GM12892 (cell line): ENCODE data around the gene KLF13.
A peak's percentile ranks its signal among the peaks of the same experiment; 100 is the strongest.

Source experiments
- DNase-seq: peaks from one replicate; pipeline ENCODE4 v3.0.0; 2011; ENCODE audit not compliant: insufficient read length
- FAIRE-seq: peaks from 2 replicates; lab custom pipeline; 2011; peaks lifted over from hg19 to GRCh38; lab: Jason Lieb, UNC
- POLR2A ChIP-seq: IDR thresholded peaks from 2 replicates; pipeline ENCODE4 v1.6.1; 2011; ENCODE audit warnings: low read depth, low read length, control low read depth
- POLR2AphosphoS5 ChIP-seq: IDR thresholded peaks from 2 replicates; pipeline ENCODE4 v1.6.1; 2011; ENCODE audit warnings: low read depth, low read length, control low read depth
- TAF1 ChIP-seq: IDR thresholded peaks from 2 replicates; pipeline ENCODE4 v1.6.1; 2011; ENCODE audit warnings: low read depth, mild to moderate bottlenecking, control low read depth, low read length, borderline replicate concordance

Gene KLF13

GRCh38 chr15:31322504-31322903 is 4.1 kb upstream of the KLF13 start:
- FAIRE-seq (no peak), DNase-seq (no peak)
- TF ChIP-seq POLR2A (no peak), TAF1 (no peak), POLR2AphosphoS5 (no peak)

- peak; percentile 81 for FAIRE-seq
- DNase-seq, result no peak
- peak; percentile 31; the same call in 1 of the 2 replicates for TF ChIP-seq POLR2A
- no peak for TF ChIP-seq TAF1
- no peak for TF ChIP-seq POLR2AphosphoS5
These were observed 3.0 kb upstream of the KLF13 start for GRCh38 chr15:31323627-31324026.

- FAIRE-seq (peak; percentile 72), DNase-seq (no peak)
- no peak for TF ChIP-seq POLR2A
- TF ChIP-seq POLR2AphosphoS5, result no peak
- no peak for TF ChIP-seq TAF1
These were observed 2.4 kb upstream of the KLF13 start for GRCh38 chr15:31324186-31324585.

GRCh38 chr15:31324806-31325594 is 1.6 kb upstream of the KLF13 start:
- TF ChIP-seq POLR2A (peak; percentile 64), POLR2AphosphoS5 (peak; percentile 84), TAF1 (no peak)
- DNase-seq (no peak), FAIRE-seq (peak; percentile 95)

GRCh38 chr15:31325595-31326155 is 960 bp upstream of the KLF13 start:
- no peak for DNase-seq
- TF ChIP-seq POLR2AphosphoS5 (no peak), POLR2A (no peak), TAF1 (no peak)
- no peak for FAIRE-seq

GRCh38 chr15:31326875-31327668 is 437 bp downstream of the KLF13 start:
- FAIRE-seq, result peak; percentile 66
- peak; percentile 74; the same call in 1 of the 2 replicates for TF ChIP-seq TAF1
- TF ChIP-seq POLR2AphosphoS5, result no peak
- peak; percentile 54 for DNase-seq

- FAIRE-seq (peak; percentile 78), DNase-seq (no peak)
- no peak for TF ChIP-seq POLR2AphosphoS5
- TF ChIP-seq POLR2A, result no peak; the same call in 1 of the 2 replicates
- TF ChIP-seq TAF1, result no peak
These were observed 1.2 kb downstream of the KLF13 start for GRCh38 chr15:31327669-31328427.

- DNase-seq (no peak), FAIRE-seq (peak; percentile 96)
- no peak for TF ChIP-seq POLR2A
- TF ChIP-seq POLR2AphosphoS5, result no peak
- TF ChIP-seq TAF1, result no peak
These were observed 1.9 kb downstream of the KLF13 start for GRCh38 chr15:31328428-31328968.

- TF ChIP-seq TAF1 (no peak), POLR2A (no peak), POLR2AphosphoS5 (no peak)
- FAIRE-seq (no peak), DNase-seq (no peak)
These were observed 2.5 kb downstream of the KLF13 start for GRCh38 chr15:31328969-31329639.

- DNase-seq (no peak), FAIRE-seq (peak; percentile 24)
- no peak for TF ChIP-seq POLR2A
- TF ChIP-seq TAF1, result no peak
- TF ChIP-seq POLR2AphosphoS5, result no peak
These were observed 3.0 kb downstream of the KLF13 start for GRCh38 chr15:31329640-31330010.
